Kidney tubule cell (primary cell): ENCODE data around the gene ANKRD53.
"Not testable (repeated sequence)": the region's sequence is repeated elsewhere in the genome, so short reads cannot be mapped to it uniquely, and the experiment has no call there.

Source experiments
- DNase-seq: peaks from one replicate; pipeline ENCODE4 v3.0.0-alpha.2; 2018; ENCODE audit warnings: low spot score

The ANKRD53 gene

GRCh38 chr2:71018625-71019024 is 40.2 kb downstream of the ANKRD53 start:
- no peak for DNase-seq

- not testable (repeated sequence) for DNase-seq
These were observed 41.6 kb downstream of the ANKRD53 start for GRCh38 chr2:71019989-71020388.

- DNase-seq: not testable (repeated sequence)
These were observed 43.0 kb downstream of the ANKRD53 start for GRCh38 chr2:71021394-71021793.

- DNase-seq: peak; percentile 60
These were observed 45.3 kb downstream of the ANKRD53 start for GRCh38 chr2:71023553-71024243.
